Right forelimb (tissue), 1 donor: Measurements from ENCODE around the gene TNRC6A.
"Not testable (repeated sequence)": the region's sequence is repeated elsewhere in the genome, so short reads cannot be mapped to it uniquely, and the experiment has no call there.

ENCODE experiments used
- DNase-seq: peaks from one replicate; pipeline ENCODE4 v3.0.0-alpha.2; 2018

Gene TNRC6A

GRCh38 chr16:24848065-24848464 is 118.6 kb downstream of the TNRC6A start:
- DNase-seq = no peak

DNA sequence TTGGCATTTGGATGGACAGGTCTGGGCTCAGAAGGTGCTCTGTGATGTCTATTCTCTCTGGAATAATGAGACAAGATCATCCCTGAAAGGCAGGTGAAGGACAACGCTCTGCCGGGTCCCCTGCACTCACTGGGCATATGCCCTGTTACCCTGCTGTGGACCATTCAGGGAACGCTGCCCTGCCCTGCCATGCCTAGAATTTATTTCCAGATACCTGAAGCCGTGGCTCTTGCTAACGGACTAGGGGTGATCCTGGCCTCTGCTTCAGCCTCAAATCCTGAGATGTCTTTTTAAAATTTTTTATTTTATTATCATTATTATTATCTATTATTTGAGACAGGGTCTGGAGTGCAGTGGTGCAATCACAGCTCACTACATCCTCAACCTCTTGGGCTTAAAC is 120.2 kb downstream of the TNRC6A start:
- no peak for DNase-seq

DNA sequence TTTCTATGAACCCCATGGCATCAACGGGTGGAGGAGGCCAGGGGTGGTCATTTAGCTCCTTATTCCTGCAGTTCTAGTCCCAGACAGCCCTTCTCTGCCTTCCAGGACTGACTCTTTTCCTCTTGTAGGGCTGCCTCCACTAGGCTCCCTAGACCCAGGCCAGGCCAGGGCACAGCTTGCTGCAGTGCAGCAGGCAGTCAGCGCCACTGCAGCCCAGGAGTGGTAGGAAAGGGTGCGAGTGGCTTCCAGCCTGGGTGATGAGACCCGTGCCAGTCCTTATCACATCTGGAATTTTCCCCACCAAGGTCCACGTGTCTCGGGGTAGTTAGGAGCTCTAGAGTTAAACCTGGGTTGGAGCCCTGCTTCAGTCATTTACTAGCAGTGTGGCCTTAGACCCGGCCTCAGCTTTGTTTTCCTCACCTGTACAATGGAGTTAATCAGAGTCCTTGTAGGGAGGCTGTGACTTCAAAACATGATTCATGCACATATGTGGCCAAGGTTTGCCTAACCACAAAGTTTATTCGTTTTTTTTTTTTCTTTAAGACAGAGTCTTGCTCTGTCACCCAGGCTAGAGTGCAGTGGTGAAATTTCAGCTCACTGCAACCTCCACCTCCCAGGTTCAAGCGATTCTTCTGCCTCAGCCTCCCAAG is 121.0 kb downstream of the TNRC6A start:
- DNase-seq = no peak

GRCh38 chr16:24851700-24852099 is 122.2 kb downstream of the TNRC6A start:
- no peak for DNase-seq

GRCh38 chr16:24852281-24852721 is 122.8 kb downstream of the TNRC6A start:
- no peak for DNase-seq

- no peak for DNase-seq
Observed at GRCh38 chr16:24853169-24853824, 123.8 kb downstream of the TNRC6A start.

DNA sequence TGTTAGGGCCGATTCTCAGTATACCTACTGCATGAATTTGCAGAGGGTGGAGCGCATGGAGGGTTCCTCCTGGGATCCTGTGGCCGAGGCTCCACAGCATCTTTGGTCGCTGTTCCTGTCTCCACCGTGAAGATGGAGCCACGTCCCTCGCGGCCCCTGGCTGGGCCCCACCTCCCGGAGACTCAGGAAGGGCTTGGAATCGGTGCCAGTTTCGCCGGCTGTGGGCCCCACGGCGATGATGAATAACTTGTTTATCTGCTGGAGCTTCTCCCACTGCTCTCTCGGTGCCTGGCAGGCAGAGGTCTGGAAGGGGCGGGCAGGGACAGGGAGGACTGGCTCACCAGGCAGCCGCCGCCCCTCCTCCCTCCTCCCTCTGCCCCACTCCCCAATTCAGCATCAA is 124.4 kb downstream of the TNRC6A start:
- DNase-seq = no peak

GRCh38 chr16:24854607-24855171 is 125.2 kb downstream of the TNRC6A start:
- no peak for DNase-seq

- DNase-seq = no peak
Observed at GRCh38 chr16:24855678-24856077, 126.2 kb downstream of the TNRC6A start.

DNA sequence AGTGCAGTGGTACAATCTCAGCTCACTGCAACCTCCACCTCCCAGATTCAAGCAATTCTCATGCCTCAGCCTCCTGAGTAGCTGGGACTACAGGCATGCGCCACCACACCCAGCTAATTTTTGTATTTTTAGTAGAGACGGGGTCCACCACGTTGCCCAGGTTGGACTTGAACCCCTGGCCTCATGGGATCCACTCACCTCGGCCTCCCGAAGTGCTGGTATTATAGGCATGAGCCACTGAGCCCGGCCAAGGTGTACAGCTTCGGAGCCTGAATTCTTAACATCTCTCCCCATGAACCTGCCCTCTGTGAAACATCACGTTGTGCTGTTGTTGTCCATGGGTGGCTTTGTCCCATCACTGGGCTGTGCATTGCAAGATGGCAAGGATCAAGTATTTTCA is 127.4 kb downstream of the TNRC6A start:
- not testable (repeated sequence) for DNase-seq

DNA sequence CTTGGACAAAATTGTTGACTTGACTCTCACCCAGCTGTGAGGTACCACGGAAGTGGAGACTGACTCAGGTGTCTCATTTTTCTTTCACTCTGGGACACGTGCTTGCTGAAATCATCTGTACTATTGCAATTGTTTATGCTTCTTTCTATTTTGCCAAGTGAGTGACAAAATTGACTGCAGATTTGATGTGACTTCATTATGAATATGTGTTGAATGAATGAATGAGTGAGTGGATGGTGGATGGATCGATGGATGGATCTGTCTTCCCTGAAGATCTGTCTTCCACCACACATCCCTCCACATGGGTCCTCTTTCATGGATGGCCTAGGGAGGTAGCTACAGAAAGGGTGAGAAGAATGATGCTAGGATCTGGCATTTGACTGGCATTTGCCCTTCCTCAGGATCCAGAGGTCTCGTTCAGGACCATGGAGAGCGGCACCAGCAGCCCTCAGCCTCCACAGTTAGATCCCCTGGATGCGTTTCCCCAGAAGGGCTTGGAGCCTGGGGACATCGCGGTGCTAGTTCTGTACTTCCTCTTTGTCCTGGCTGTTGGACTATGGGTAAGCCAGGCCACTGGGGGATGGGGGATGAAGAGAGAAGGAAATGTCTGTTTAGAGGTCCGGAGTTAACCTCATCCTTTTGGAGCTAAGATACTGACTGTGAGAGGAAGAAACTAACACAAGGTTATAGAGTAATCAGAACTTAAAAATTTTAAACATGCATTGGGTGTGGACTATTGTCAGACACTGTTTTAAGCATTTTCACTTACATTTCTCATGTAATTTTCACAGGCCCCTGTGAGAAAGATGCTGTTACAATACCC is 129.0 kb downstream of the TNRC6A start:
- peak; percentile 72 for DNase-seq

DNA sequence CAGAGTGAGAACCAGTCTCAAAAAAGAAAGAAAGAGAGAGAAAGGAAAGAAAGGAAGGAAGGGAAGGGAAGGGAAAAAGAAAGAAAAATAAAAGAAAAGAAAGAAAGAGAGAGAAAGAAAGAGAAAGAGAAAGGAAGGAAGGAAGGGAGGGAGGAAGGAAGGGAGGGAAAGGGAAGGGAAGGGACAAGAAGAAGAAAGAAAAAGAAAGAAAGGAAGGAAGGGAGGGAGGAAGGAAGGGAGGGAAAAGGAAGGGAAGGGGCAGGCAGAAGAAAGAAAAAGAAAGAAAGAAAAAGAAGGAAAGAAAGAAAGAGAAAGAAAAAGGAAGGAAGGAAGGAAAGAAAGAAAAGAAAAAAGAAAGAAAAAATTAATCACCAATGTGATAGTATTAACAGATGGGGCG is 132.0 kb downstream of the TNRC6A start:
- DNase-seq = no peak

- DNase-seq = no peak
Observed at GRCh38 chr16:24863582-24864437, 134.4 kb downstream of the TNRC6A start.

- no peak for DNase-seq
Observed at GRCh38 chr16:24869033-24869432, 139.6 kb downstream of the TNRC6A start.

- DNase-seq = no peak
Observed at GRCh38 chr16:24871891-24872290, 142.4 kb downstream of the TNRC6A start.

- DNase-seq = no peak
Observed at GRCh38 chr16:24873028-24873427, 143.6 kb downstream of the TNRC6A start.

- DNase-seq = no peak
Observed at GRCh38 chr16:24875466-24875865, 146.0 kb downstream of the TNRC6A start.
